Dendritic cell treated with granulocyte-macrophage colony-stimulating factor and Interleukin-4, amounts not matched to agents 40 ng/mL and 50 ng/mL, for 4 days (primary cell): ENCODE results near the gene CDC20.

Experiments
- H3K27ac Mint-ChIP-seq: one replicate; pipeline ENCODE4 v1.8.0; 2022; ENCODE audit warnings: mild to moderate bottlenecking, mixed read lengths
- H3K27me3 Mint-ChIP-seq: one replicate; pipeline ENCODE4 v1.8.0; 2022; ENCODE audit warnings: mild to moderate bottlenecking, mixed read lengths
- H3K36me3 Mint-ChIP-seq: one replicate; pipeline ENCODE4 v1.8.0; 2022; ENCODE audit warnings: low read depth, mixed read lengths
- H3K4me1 Mint-ChIP-seq: one replicate; pipeline ENCODE4 v1.8.0; 2022; ENCODE audit warnings: low read depth, mixed read lengths
- H3K4me3 Mint-ChIP-seq: one replicate; pipeline ENCODE4 v1.8.0; 2022; ENCODE audit warnings: mild to moderate bottlenecking, moderate library complexity, mixed read lengths
- H3K9me3 Mint-ChIP-seq: one replicate; pipeline ENCODE4 v1.8.0; 2022; ENCODE audit warnings: mixed read lengths
- intact Hi-C: fragments of 100-400 bp; cut with micrococcal nuclease; formaldehyde crosslinking; loops from one replicate; pipeline ENCODE4 v1.15.0; 2022

Gene CDC20

GRCh38 chr1:43370564-43370963 is 11.8 kb downstream of the CDC20 start:
- intact Hi-C loops, result no loop called here
- peaks cover 33% of the 10 kb centered on the region for H3K36me3 Mint-ChIP-seq
- H3K9me3 Mint-ChIP-seq, result no peaks in the 10 kb centered on the region
- H3K27me3 Mint-ChIP-seq, result no peaks in the 10 kb centered on the region
- peaks cover 36% of the 10 kb centered on the region for H3K4me1 Mint-ChIP-seq
- H3K27ac Mint-ChIP-seq, result peak overlapping the region; percentile 23
- no peak overlapping the region for H3K4me3 Mint-ChIP-seq

- Mint-ChIP-seq H3K27me3 (no peaks in the 10 kb centered on the region), H3K27ac (no peak overlapping the region), H3K4me1 (peaks cover 30% of the 10 kb centered on the region), H3K9me3 (no peaks in the 10 kb centered on the region), H3K4me3 (no peak overlapping the region), H3K36me3 (peaks cover 26% of the 10 kb centered on the region)
- intact Hi-C loops, result no loop called here
Measured at GRCh38 chr1:43372172-43372571, 13.4 kb downstream of the CDC20 start.

GRCh38 chr1:43373066-43373940 is 14.5 kb downstream of the CDC20 start:
- Mint-ChIP-seq H3K9me3 (no peaks in the 10 kb centered on the region), H3K4me3 (no peak overlapping the region), H3K4me1 (peaks cover 31% of the 10 kb centered on the region), H3K27ac (no peak overlapping the region), H3K27me3 (no peaks in the 10 kb centered on the region), H3K36me3 (peaks cover 24% of the 10 kb centered on the region)
- intact Hi-C loops, result no loop called here

GRCh38 chr1:43376723-43377235 is 18.0 kb downstream of the CDC20 start:
- H3K9me3 Mint-ChIP-seq, result no peaks in the 10 kb centered on the region
- no peak overlapping the region for H3K4me3 Mint-ChIP-seq
- H3K27ac Mint-ChIP-seq, result peak overlapping the region; percentile 29
- peaks cover 44% of the 10 kb centered on the region for H3K36me3 Mint-ChIP-seq
- peaks cover 48% of the 10 kb centered on the region for H3K4me1 Mint-ChIP-seq
- intact Hi-C loops, result no loop called here
- H3K27me3 Mint-ChIP-seq, result no peaks in the 10 kb centered on the region

GRCh38 chr1:43377831-43378230 is 19.1 kb downstream of the CDC20 start:
- no peaks in the 10 kb centered on the region for H3K9me3 Mint-ChIP-seq
- intact Hi-C loops, result no loop called here
- no peak overlapping the region for H3K27ac Mint-ChIP-seq

DNA sequence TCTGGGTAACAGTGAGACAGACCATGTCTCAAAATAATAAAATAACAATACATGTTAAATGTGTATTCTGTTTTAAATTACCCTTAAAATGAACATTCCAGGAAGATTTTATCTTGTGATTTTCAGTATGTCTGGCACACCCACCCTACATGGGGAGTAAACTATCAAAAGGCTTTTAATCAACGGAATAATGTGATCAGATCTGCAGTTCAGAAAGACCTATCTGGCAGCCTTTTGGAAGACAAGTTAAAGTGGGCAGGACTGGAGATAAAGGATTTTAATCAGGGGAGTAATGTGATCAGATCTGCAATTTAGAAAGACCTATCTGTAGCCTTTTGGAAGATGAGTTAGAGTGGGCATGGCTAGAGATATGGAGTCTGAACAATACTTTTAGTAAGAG is 20.7 kb downstream of the CDC20 start:
- Mint-ChIP-seq H3K9me3 (no peaks in the 10 kb centered on the region), H3K27me3 (no peaks in the 10 kb centered on the region), H3K36me3 (peaks cover 66% of the 10 kb centered on the region), H3K4me1 (peaks cover 74% of the 10 kb centered on the region), H3K4me3 (no peak overlapping the region), H3K27ac (peak overlapping the region; percentile 87)
- intact Hi-C loops, result no loop called here

More at GRCh38 chr1:43377831-43378230, 19.1 kb downstream of the CDC20 start:
- peaks cover 58% of the 10 kb centered on the region for H3K4me1 Mint-ChIP-seq
- no peak overlapping the region for H3K4me3 Mint-ChIP-seq
- peaks cover 49% of the 10 kb centered on the region for H3K36me3 Mint-ChIP-seq
- no peaks in the 10 kb centered on the region for H3K27me3 Mint-ChIP-seq

GRCh38 chr1:43381612-43382011 is 22.8 kb downstream of the CDC20 start:
- intact Hi-C loops, result loop anchor here (1.0 kb wide), 1 partner anchor 13 kb away; the partner anchor contains the start of gene ELOVL1
- Mint-ChIP-seq H3K4me1 (peaks cover 73% of the 10 kb centered on the region), H3K9me3 (no peaks in the 10 kb centered on the region), H3K36me3 (peaks cover 84% of the 10 kb centered on the region), H3K27ac (peak overlapping the region; percentile 87), H3K27me3 (no peaks in the 10 kb centered on the region), H3K4me3 (no peak overlapping the region)

DNA sequence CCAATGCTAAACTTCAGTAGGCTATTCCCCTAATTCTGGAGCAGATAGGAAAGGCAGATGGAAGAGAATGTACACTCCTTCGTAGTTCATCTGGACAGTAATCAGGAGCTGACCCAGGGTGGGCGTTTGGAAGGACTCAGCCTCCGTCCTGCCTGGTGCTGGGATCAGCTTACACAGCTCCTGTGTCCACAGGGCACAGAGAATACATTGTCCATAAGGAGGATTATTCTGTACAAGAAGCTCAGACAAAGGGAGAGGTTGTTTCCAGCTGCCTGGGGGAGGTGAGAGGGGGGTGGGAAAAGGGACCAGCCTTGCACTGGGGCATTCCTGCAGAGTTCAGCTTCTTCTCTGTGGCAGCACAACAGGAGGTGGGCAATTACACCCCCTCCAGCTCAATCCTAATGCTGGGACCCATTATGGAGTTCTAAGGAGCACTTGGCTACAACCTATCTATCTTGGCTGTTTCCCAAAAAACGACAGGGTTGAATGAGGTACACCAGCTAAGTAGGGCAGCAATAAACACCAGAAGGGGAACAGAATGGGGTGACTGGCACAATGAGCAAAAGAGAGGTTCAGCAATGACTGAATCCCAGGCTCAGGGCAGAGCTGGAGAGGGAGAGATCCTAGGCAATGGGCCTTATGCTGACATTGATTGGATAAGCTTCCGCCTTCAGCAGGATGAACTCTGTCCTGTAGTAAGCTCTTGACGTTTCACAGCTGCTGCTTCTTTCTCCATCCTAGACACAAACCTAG is 23.4 kb downstream of the CDC20 start:
- intact Hi-C loops, result no loop called here
- Mint-ChIP-seq H3K4me3 (no peak overlapping the region), H3K27ac (peak overlapping the region; percentile 87), H3K36me3 (peaks cover 86% of the 10 kb centered on the region), H3K27me3 (no peaks in the 10 kb centered on the region), H3K9me3 (no peaks in the 10 kb centered on the region), H3K4me1 (peaks cover 75% of the 10 kb centered on the region)

- intact Hi-C loops, result no loop called here
- Mint-ChIP-seq H3K27me3 (no peaks in the 10 kb centered on the region), H3K4me1 (peaks cover 80% of the 10 kb centered on the region), H3K27ac (peak overlapping the region; percentile 87), H3K9me3 (no peaks in the 10 kb centered on the region), H3K36me3 (peaks cover 91% of the 10 kb centered on the region), H3K4me3 (no peak overlapping the region)
Measured at GRCh38 chr1:43383449-43383848, 24.7 kb downstream of the CDC20 start.

DNA sequence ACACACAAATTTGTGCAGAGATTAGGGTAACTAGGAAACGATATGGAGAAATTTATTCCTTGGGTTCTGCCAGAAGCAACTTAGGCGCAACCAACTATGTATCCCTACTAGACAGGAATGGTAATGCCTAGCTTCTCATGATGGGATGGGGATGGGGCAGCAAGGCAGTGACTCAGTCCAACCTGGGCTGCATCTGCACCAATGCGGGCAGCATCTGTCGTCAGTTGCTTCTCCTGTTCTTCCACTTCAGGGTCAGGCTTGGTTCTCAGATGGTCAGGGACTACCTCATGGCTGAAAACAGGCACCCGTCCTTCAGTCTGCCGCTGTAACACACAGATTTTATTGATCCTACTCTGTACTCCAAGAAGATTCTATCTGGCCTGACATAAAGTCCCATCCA is 27.9 kb downstream of the CDC20 start:
- Mint-ChIP-seq H3K9me3 (no peaks in the 10 kb centered on the region), H3K36me3 (peaks cover 74% of the 10 kb centered on the region), H3K4me3 (no peak overlapping the region), H3K27me3 (no peaks in the 10 kb centered on the region), H3K4me1 (peaks cover 74% of the 10 kb centered on the region), H3K27ac (no peak overlapping the region)
- intact Hi-C loops, result no loop called here

DNA sequence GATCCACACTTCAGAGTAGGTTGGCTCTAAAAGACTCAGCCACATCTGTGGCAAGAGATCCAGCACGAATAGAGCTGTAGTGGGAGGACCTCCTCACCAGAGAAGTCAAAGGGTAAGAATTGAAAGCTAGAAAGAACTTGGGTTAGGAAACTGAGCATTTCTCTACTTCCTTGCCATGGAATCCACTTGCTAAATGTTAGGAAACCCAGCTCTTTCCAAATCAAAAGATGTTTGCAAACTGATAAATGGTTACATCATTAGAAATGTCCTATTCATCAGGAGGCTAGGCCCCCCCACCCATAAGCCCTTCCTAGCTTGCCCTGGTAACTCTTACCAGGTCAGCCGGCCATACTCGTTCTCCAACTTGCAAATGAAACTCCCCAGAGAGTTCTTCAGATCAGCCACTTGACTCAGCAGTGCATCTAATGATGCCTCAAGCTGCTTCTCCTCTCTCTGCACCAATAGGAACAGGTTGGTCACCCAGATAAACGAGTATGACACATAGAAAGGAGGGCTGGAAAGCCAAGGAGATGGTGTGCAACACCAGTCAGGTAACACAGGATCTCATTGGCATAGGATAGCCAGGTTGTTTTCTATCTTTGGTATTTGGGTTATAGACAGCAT is 29.3 kb downstream of the CDC20 start:
- peak overlapping the region; percentile 92 for H3K27ac Mint-ChIP-seq
- H3K27me3 Mint-ChIP-seq, result no peaks in the 10 kb centered on the region
- intact Hi-C loops, result no loop called here
- peak overlapping the region; percentile 99 for H3K4me3 Mint-ChIP-seq
- no peaks in the 10 kb centered on the region for H3K9me3 Mint-ChIP-seq
- peaks cover 65% of the 10 kb centered on the region for H3K4me1 Mint-ChIP-seq
- peaks cover 71% of the 10 kb centered on the region for H3K36me3 Mint-ChIP-seq

DNA sequence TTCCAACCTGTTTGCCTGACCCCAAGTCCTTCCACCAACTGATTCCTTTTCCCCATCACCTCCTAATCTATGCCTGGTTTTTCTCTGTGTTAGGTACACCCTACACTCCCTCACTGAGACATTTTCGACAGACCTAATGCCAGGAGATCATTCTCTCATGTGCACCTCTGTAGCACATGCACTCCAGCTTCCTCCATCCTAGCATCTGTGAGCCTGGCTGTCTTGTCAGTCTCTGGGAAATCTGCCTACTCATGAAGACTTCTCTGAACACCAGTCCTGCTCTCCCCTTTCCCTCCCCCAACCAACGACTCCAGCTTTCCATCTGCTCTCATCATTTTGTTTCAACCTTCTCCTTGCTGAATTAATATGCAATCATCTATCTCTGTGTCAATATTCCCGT is 29.8 kb downstream of the CDC20 start:
- Mint-ChIP-seq H3K9me3 (no peaks in the 10 kb centered on the region), H3K27ac (peak overlapping the region; percentile 92), H3K27me3 (no peaks in the 10 kb centered on the region), H3K36me3 (peaks cover 71% of the 10 kb centered on the region), H3K4me3 (peak overlapping the region; percentile 99), H3K4me1 (peaks cover 65% of the 10 kb centered on the region)
- intact Hi-C loops, result loop anchor here (1.0 kb wide), 1 partner anchor 30 kb away; the partner anchor contains the start of gene CDC20

GRCh38 chr1:43389326-43390313 is 30.8 kb downstream of the CDC20 start, which contains the start of the genes MED8 and SZT2:
TSS of gene MED8 (minus strand) at chr1:43389800. CDS start at chr1:43389764, 36 bp downstream.
TSS of gene SZT2 (plus strand) at chr1:43389899. CDS start at chr1:43389969, 70 bp downstream.
- Mint-ChIP-seq H3K36me3 (peaks cover 71% of the 10 kb centered on the region), H3K27me3 (no peaks in the 10 kb centered on the region), H3K9me3 (no peaks in the 10 kb centered on the region), H3K4me3 (peak within 1 kb of the TSS; percentile 99), H3K27ac (peak within 1 kb of the TSS; percentile 92), H3K4me1 (peaks cover 61% of the 10 kb centered on the region)
- intact Hi-C loops, result loop anchor here (1.0 kb wide), 1 partner anchor 31 kb away; the partner anchor contains the start of gene CDC20
